ENCODE data around the gene TCAF2. TPM values are rescaled to one million over a fixed set of nuclear protein-coding genes. Genes with fewer than 3 reads are reported as not detected.
"Not testable (repeated sequence)": the region's sequence is repeated elsewhere in the genome, so short reads cannot be mapped to it uniquely, and the experiment has no call there.

Gene TCAF2
- total RNA-seq, 4 donors from 2014 or later, result 1.9 to 3.4 (median 3.1) TPM

DNA sequence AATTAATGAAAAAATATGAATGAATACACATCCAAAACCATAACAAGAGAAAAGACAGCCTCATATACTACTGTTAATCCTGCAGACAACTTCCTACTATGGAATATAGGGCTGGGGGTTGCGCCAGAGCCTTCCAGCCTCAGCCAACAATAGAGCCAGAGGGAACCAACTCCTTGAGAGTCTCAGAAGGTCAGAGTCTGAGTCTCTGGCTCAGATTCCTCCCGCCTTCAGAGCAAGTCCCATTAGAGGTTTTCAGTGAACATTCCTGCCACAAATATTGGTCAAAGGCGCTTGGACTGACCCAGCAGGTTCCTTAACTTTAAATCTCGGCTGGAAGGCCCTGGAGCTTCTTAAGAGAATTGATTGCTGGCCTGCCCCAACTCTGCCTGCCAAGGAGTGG is 11.7 kb downstream of the TCAF2 start:
- not testable (repeated sequence) for H3K36me3 ChIP-seq, H3K27me3 ChIP-seq, H3K4me3 ChIP-seq, H3K27ac ChIP-seq, ATAC-seq, H3K4me1 ChIP-seq, H3K9me3 ChIP-seq
- no CpG with 5 or more reads among the region's 4 CpGs for WGBS, 2 donors (ENCODE audit: low coverage in 1 of 2)

DNA sequence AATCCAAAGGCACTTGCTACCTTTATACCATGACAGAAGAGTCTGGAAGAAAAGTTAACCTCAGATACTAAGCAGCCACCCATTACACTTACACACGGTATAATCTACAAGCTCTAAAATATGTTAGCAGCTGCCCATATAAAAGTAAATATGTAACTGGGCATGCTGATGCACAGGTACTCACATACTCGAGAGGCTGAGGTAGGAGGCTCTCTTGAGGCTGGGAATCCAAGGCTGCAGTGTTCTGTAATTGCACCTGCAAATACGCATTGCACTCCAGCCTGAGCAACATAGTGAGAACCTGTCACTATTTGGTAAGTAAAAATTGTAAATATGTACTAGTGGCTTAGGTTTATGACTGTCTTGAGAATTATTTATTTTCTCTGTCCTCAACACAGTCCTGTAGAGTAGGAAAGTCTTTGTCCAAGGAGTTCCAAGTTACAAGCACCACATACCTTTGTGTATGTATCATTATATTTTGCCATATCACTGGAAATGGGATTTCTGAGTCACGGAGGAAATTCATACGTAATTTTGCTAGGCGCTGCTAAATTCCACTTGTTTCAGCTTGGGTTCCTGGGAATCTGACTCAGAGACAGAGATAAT is 12.3 kb downstream of the TCAF2 start:
- H3K9me3 ChIP-seq, H3K36me3 ChIP-seq, H3K4me1 ChIP-seq, H3K27me3 ChIP-seq, H3K4me3 ChIP-seq, H3K27ac ChIP-seq, ATAC-seq: not testable (repeated sequence)
- WGBS, 2 donors (ENCODE audit: low coverage in 1 of 2), result no CpG with 5 or more reads among the region's 6 CpGs

DNA sequence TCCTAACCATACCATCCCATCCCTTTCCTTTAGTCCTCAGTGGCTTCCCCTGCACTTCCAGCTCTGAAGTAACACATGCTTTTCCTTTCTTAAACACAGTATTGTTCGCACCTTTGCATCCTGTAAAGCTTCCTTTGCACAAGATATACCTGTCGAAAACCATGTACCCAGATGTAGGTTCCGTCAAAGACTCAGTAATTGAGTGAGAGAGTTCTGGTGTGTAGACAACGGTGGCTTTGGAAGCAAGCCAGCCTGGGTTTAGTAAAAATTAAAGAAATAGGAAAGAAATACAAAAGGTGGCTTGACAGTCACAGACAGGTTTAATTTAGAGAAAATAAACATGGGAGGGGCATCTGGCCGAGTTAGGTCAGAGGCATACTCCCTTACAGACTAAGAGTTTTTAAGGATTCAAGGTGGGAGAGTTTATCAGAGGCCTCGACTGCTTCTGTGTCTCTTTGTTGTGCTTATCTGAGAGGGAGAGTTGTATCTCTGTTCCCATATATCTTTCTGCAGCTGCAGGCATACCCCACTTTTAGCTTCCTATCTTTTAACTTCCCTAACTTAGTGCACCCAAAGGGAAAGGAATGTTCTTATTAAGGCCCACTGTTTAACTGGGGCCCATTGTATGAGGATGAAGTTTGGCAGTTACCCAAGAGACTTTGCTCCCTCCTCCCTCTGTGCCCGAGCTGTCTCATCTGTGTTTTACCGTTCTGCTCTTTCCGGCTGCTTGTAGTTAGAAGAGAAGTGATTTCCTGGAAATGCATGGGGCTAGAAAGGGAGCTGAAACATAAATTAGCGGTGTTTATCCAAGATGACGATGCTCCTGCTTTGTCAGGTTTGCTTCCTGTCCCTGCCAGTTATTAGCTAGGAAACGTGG is 14.8 kb downstream of the TCAF2 start:
- H3K4me3 ChIP-seq, H3K36me3 ChIP-seq, H3K4me1 ChIP-seq, H3K27ac ChIP-seq, ATAC-seq, H3K27me3 ChIP-seq, H3K9me3 ChIP-seq: not testable (repeated sequence)
- WGBS, 2 donors (ENCODE audit: low coverage in 1 of 2), result no CpG with 5 or more reads among the region's 12 CpGs

DNA sequence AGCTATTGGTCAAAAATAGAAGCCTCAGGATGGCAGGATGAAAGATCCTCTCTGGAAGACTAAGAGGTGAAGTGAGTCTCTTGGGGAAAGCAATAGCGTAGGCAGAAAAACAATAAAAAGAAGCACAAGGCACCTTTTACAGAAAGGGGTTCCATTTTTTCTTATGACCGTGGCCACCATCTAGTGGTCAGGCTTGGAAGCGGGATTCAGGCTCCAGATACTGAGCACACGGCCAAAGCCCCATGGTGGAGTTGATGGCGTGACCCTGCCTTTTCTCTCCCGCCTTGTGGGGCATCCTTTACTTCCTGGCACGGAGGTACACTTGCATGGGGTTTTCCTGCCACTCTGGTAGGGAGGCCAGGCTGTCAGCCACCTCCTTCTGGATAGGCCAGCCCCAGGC is 18.6 kb downstream of the TCAF2 start:
- WGBS, 2 donors (ENCODE audit: low coverage in 1 of 2), result no CpG with 5 or more reads among the region's 7 CpGs
- not testable (repeated sequence) for H3K27me3 ChIP-seq, H3K4me1 ChIP-seq, H3K4me3 ChIP-seq, H3K36me3 ChIP-seq, H3K9me3 ChIP-seq, H3K27ac ChIP-seq, ATAC-seq

DNA sequence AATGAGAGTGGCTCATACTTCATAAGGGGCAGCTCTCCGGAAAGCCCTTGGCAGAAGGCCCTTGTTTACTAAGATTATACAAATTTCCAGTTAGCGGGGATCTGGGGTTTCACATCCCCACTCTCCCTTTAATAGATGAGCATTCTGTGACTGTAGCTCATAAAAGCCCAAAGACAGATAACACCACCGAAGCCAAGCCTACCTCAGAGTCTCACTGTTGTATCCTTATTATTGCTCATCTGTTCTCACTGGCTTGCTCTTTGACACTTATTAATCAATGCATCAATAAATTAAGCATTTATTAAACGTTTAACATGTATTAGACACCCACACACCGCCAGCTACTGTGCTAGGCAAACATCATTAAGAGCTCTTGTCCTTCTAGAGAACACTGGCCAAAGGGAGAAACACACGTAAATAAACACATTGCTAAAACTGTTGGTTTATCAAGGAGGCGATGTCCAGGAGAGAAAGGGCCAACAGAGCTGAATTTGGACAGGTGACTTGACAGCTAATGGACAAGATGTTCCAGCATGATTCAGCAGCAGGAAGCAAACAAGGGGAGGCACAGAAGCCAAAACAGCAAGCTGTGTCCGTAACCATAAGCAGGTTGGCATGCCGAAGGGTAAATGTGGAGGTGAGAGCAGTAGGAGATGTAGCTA is 19.9 kb downstream of the TCAF2 start:
- not testable (repeated sequence) for H3K27ac ChIP-seq, H3K9me3 ChIP-seq, H3K27me3 ChIP-seq, ATAC-seq, H3K4me3 ChIP-seq, H3K4me1 ChIP-seq, H3K36me3 ChIP-seq
- WGBS, 2 donors (ENCODE audit: low coverage in 1 of 2), result no CpG with 5 or more reads among the region's 9 CpGs

DNA sequence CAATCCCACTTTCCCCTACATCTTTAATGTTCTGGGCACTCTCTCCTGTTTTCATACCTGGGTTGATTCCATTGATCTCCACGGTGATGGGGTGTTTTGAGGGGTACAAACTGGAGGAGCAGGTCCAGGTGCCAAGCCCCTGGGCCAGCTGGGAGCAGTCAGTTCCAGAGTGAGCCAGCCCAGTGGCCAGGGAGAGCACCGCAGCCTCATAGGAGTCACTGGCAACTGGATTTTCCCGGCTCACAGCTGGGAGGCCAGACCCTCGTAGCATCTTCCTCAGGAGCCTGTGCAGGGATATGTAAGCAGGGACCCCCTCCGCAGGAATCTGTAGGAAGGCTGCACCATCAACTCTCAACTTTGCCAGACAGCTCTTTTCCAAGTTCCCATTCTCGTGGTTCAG is 25.8 kb downstream of the TCAF2 start:
- H3K36me3 ChIP-seq, H3K4me1 ChIP-seq, H3K27ac ChIP-seq, H3K4me3 ChIP-seq, H3K27me3 ChIP-seq, H3K9me3 ChIP-seq, ATAC-seq: not testable (repeated sequence)
- WGBS, 2 donors (ENCODE audit: low coverage in 1 of 2), result no CpG with 5 or more reads among the region's 6 CpGs

DNA sequence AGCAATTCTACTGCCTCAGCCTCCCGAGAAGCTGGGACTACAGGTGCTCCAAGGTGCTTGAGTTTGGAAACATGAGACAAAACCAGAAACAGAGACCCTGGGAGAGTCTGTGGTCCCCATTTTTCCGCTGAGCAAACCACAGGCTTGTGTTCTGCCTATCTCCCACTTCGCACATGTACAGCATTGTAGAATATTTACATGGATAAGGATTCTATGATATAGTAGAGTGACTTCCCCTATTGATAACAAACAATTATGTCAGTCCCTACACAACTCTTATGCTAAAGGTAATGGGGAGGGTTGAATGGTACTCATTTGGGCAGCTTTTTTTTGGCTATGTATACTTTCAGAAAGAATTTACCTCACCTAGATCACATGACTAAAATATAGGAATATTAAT is 29.1 kb downstream of the TCAF2 start:
- not testable (repeated sequence) for H3K4me3 ChIP-seq, H3K36me3 ChIP-seq, H3K27ac ChIP-seq, H3K27me3 ChIP-seq, H3K9me3 ChIP-seq, ATAC-seq, H3K4me1 ChIP-seq
- WGBS, 2 donors (ENCODE audit: low coverage in 1 of 2), result no CpG with 5 or more reads among the region's 3 CpGs

DNA sequence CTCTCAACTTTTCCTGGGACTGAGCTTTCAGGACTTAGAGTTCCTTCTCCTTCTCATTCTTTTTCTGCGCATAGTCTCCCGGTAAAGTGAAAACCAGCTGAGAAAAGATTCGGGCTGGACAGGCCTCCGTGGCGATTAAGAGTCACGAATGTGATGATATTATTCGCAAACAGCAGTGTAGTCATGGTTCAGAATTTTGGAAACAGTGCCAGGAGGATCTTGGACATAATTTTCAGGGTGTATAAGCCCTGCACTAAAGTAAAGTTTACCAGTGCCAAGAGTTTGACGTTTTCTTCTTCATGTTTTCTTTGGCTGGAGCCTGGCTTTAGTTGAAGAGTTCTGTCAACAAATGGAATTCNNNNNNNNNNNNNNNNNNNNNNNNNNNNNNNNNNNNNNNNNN is 29.7 kb downstream of the TCAF2 start:
- not testable (repeated sequence) for H3K27me3 ChIP-seq, H3K9me3 ChIP-seq, H3K27ac ChIP-seq, H3K4me3 ChIP-seq, H3K4me1 ChIP-seq, H3K36me3 ChIP-seq
- no CpG with 5 or more reads among the region's 8 CpGs for WGBS, 2 donors (ENCODE audit: low coverage in 1 of 2)
- peak; percentile 57 for ATAC-seq

Small RNA genes lying within 50 kb of the gene (small RNA-seq; reads per million reads assigned to genes)
- gene AC073264.2 (0 reads per million in 4 donors), gene RNU6-162P (0 reads per million in 4 donors)

Other genes starting within 250 kb of the TCAF2 start
- 100 to 1,000 TPM; 111 to 389 (median 146) TPM for gene ZYX, start 239.6 kb upstream of the TCAF2 start, total RNA-seq
- gene EPHA1, start 212.1 kb upstream of the TCAF2 start, total RNA-seq, result 1 to 10 TPM in 1 of 4 donors, under 1 TPM in 1, not detected in 2; 0.78 to 2.5 TPM
- gene TAS2R60, start 177.5 kb upstream of the TCAF2 start, total RNA-seq, result under 1 TPM in 1 of 4 donors, not detected in 3; 0.40 TPM
- gene TAS2R41, start 143.1 kb upstream of the TCAF2 start, total RNA-seq, result not detected
- gene CTAGE15, start 49.2 kb upstream of the TCAF2 start, total RNA-seq, result not detected
- gene CTAGE6, start 136.7 kb downstream of the TCAF2 start, total RNA-seq, result 1 to 10 TPM in 1 of 4 donors, under 1 TPM in 1, not detected in 2; 0.94 to 1.1 TPM

Data from gastroesophageal sphincter (tissue), 4 donors.